ENCODE results near the gene USF1. TPM values are rescaled to one million over a fixed set of nuclear protein-coding genes. Genes with fewer than 3 reads are reported as not detected.

The USF1 gene
- total and polyA plus RNA-seq, 9 of the 15 experiments (the other 6 are each of a cell fraction or from before 2014, with no cell fraction given): 7.4 to 60.2 (median 54.2) TPM

GRCh38 chr1:161020509-161021164, 25.1 kb downstream of the USF1 start, which contains the start of gene F11R (continued):
- TF ChIP-seq ZNF318 (IDR thresholded peaks at IDR 0.05; ENCODE audit: borderline replicate concordance in 1 of 2, low read depth in 1 of 2) (peak in 1 of 2 experiments; percentile 52; a peak in 1 of 4 replicates), PHF8 (IDR thresholded peaks at IDR 0.05; ENCODE audit: borderline replicate concordance, low read length) (peak; percentile 83; the same call in 1 of the 2 replicates), NELFE (IDR thresholded peaks at IDR 0.05; ENCODE audit: insufficient read depth, insufficient read length) (no peak), SRSF3 (IDR thresholded peaks at IDR 0.05; ENCODE audit: insufficient read depth, low read length) (no peak), WHSC1 (IDR thresholded peaks at IDR 0.05; ENCODE audit: low read length) (no peak), ZNF140 (CRISPR knock-in tag; IDR thresholded peaks at IDR 0.05) (no peak), MEF2A (IDR thresholded peaks at IDR 0.05; ENCODE audit: control insufficient read depth, low read depth, low read length) (peak; percentile 42; the same call in 1 of the 2 replicates), NKRF (IDR thresholded peaks at IDR 0.05; ENCODE audit: borderline replicate concordance) (peak; percentile 61), KDM1A (IDR thresholded peaks at IDR 0.05) (peak; percentile 49 to 84), TAF7 (tag; IDR thresholded peaks at IDR 0.05) (no peak), ARHGAP35 (IDR thresholded peaks at IDR 0.05; ENCODE audit: partially characterized antibody) (no peak), SLC30A9 (CRISPR knock-in tag; IDR thresholded peaks at IDR 0.05) (no peak), EP400 (IDR thresholded peaks at IDR 0.05) (peak; percentile 82), ZNF699 (CRISPR knock-in tag; IDR thresholded peaks at IDR 0.05; ENCODE audit: insufficient replicate concordance) (no peak), ZNF695 (CRISPR knock-in tag; IDR thresholded peaks at IDR 0.05) (no peak), SAFB (IDR thresholded peaks at IDR 0.05; ENCODE audit: borderline replicate concordance, low read depth, low read length) (no peak; the same call in 1 of the 2 replicates), MXI1 (IDR thresholded peaks at IDR 0.05; ENCODE audit: low read depth, low read length) (peak; percentile 68; the same call in 1 of the 2 replicates)
